ENCODE measurements around the gene LEPR.
A peak's percentile ranks its signal among the peaks of the same experiment; 100 is the strongest.
"Not testable (repeated sequence)": the region's sequence is repeated elsewhere in the genome, so short reads cannot be mapped to it uniquely, and the experiment has no call there.

The LEPR gene

GRCh38 chr1:65441464-65441863, 21.0 kb downstream of the LEPR start:
- DNase-seq, result no peak

GRCh38 chr1:65442442-65442841, 22.0 kb downstream of the LEPR start:
- DNase-seq, result no peak

- DNase-seq, result no peak
Observed at GRCh38 chr1:65443647-65444046, 23.2 kb downstream of the LEPR start.

GRCh38 chr1:65444128-65444640, 23.7 kb downstream of the LEPR start:
- no peak for DNase-seq

GRCh38 chr1:65445837-65446236, 25.4 kb downstream of the LEPR start:
- no peak for DNase-seq

GRCh38 chr1:65449214-65449823, 28.9 kb downstream of the LEPR start:
- no peak for DNase-seq

GRCh38 chr1:65455678-65456077, 35.2 kb downstream of the LEPR start:
- DNase-seq, result not testable (repeated sequence)

- no peak for DNase-seq
Observed at GRCh38 chr1:65456481-65456880, 36.0 kb downstream of the LEPR start.

- no peak for DNase-seq
Observed at GRCh38 chr1:65457868-65458267, 37.4 kb downstream of the LEPR start.

GRCh38 chr1:65458730-65459396, 38.4 kb downstream of the LEPR start:
- no peak for DNase-seq

- peak; percentile 7 for DNase-seq
Observed at GRCh38 chr1:65459397-65459768, 38.9 kb downstream of the LEPR start.

- DNase-seq, result not testable (repeated sequence)
Observed at GRCh38 chr1:65465837-65466236, 45.4 kb downstream of the LEPR start.

- peak; percentile 42 for DNase-seq
Observed at GRCh38 chr1:65467536-65467935, 47.1 kb downstream of the LEPR start.

- DNase-seq, result no peak
Observed at GRCh38 chr1:65469126-65469888, 48.8 kb downstream of the LEPR start.

- no peak for DNase-seq
Observed at GRCh38 chr1:65469889-65470340, 49.4 kb downstream of the LEPR start.
